ENCODE results near the gene EFCAB12. TPM values are rescaled to one million over a fixed set of nuclear protein-coding genes. Genes with fewer than 3 reads are reported as not detected.
"Not testable (repeated sequence)": the region's sequence is repeated elsewhere in the genome, so short reads cannot be mapped to it uniquely, and the experiment has no call there.

EFCAB12 gene
- total RNA-seq, 1 experiment from 2014 or later = 2.2 TPM

GRCh38 chr3:129413687-129414506, 14.5 kb downstream of the EFCAB12 start:
- peak in 1 of 2 experiments; percentile 89 for DNase-seq
- no TSS peak for BruUV-seq (replicated peaks)
- ChIA-PET CTCF (interaction anchor here (0.6 kb wide), 1 partner anchor 12 kb away, joined by 3 read pairs; no protein-coding TSS in a partner anchor), POLR2A (ENCODE audit: unreplicated experiment) (interaction anchor here (0.5 to 0.6 kb wide), 4 partner anchors 12 to 212 kb away, joined by 3 to 27 read pairs (median 4); no protein-coding TSS in a partner anchor)
- Histone ChIP-seq H2AFZ (no peak overlapping the region), H3K27ac (peak overlapping the region; percentile 45), H3K36me3 (ENCODE audit: low read depth) (no peaks in the 10 kb centered on the region), H3K79me2 (ENCODE audit: low read depth) (no peaks in the 10 kb centered on the region), H3K9me2 (ENCODE audit: insufficient read depth) (no peaks in the 10 kb centered on the region), H4K20me1 (ENCODE audit: insufficient read depth) (no peaks in the 10 kb centered on the region), H3K4me2 (peak overlapping the region; percentile 48), H3K4me3 (no peak overlapping the region), H3K9me3 (ENCODE audit: insufficient read depth, low read depth) (no peaks in the 10 kb centered on the region), H3K4me1 (replicated peaks; ENCODE audit: insufficient read depth) (peaks cover 28% of the 10 kb centered on the region), H3K27me3 (ENCODE audit: insufficient read depth, low read depth) (no peaks in the 10 kb centered on the region), H3F3A (ENCODE audit: insufficient read depth, low read depth) (peaks cover 26% of the 10 kb centered on the region; the same call in 1 of the 2 replicates)
- intact Hi-C loops (cut with micrococcal nuclease; ENCODE audit: unreplicated experiment) = no loop called here
- TF ChIP-seq, protein P1, sequence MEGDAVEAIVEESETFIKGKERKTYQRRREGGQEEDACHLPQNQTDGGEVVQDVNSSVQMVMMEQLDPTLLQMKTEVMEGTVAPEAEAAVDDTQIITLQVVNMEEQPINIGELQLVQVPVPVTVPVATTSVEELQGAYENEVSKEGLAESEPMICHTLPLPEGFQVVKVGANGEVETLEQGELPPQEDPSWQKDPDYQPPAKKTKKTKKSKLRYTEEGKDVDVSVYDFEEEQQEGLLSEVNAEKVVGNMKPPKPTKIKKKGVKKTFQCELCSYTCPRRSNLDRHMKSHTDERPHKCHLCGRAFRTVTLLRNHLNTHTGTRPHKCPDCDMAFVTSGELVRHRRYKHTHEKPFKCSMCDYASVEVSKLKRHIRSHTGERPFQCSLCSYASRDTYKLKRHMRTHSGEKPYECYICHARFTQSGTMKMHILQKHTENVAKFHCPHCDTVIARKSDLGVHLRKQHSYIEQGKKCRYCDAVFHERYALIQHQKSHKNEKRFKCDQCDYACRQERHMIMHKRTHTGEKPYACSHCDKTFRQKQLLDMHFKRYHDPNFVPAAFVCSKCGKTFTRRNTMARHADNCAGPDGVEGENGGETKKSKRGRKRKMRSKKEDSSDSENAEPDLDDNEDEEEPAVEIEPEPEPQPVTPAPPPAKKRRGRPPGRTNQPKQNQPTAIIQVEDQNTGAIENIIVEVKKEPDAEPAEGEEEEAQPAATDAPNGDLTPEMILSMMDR (conservative IDR thresholded peaks at IDR 0.05) = no peak
- no peak for TF ChIP-seq EZH2 (IDR thresholded peaks at IDR 0.05; ENCODE audit: low read depth)

GRCh38 chr3:129413238-129413637, 15.2 kb downstream of the EFCAB12 start:
- H3K4me3 ChIP-seq; H3K9me3 ChIP-seq (ENCODE audit: insufficient read depth, low read depth); H3K9me2 ChIP-seq (ENCODE audit: insufficient read depth); DNase-seq; H2AFZ ChIP-seq; H3K79me2 ChIP-seq (ENCODE audit: low read depth); intact Hi-C loops (cut with micrococcal nuclease; ENCODE audit: unreplicated experiment); H4K20me1 ChIP-seq (ENCODE audit: insufficient read depth); H3K27me3 ChIP-seq (ENCODE audit: insufficient read depth, low read depth); H3K36me3 ChIP-seq (ENCODE audit: low read depth); BruUV-seq (replicated peaks): not testable (repeated sequence)
- Histone ChIP-seq H3K4me1 (replicated peaks; ENCODE audit: insufficient read depth) (peaks cover 28% of the 10 kb centered on the region), H3K4me2 (peak overlapping the region; percentile 48), H3K27ac (peak overlapping the region; percentile 45), H3F3A (ENCODE audit: insufficient read depth, low read depth) (peaks cover 26% of the 10 kb centered on the region; the same call in 1 of the 2 replicates)
- ChIA-PET CTCF (interaction anchor here (0.6 to 0.9 kb wide), 2 partner anchors 11 to 30 kb away, joined by 3 read pairs; no protein-coding TSS in a partner anchor), POLR2A (ENCODE audit: unreplicated experiment) (interaction anchor here (0.5 to 0.6 kb wide), 3 partner anchors 26 to 323 kb away, joined by 3 to 9 read pairs (median 5); partner anchors contain the start of gene MBD4)

- H3K36me3 ChIP-seq (ENCODE audit: low read depth) = no peaks in the 10 kb centered on the region
- H3K4me1 ChIP-seq (replicated peaks; ENCODE audit: insufficient read depth) = peaks cover 28% of the 10 kb centered on the region
- ChIA-PET POLR2A (ENCODE audit: unreplicated experiment) (interaction anchor here (0.5 kb wide), 2 partner anchors 27 to 324 kb away, joined by 3 to 9 read pairs; partner anchors contain the start of gene MBD4), CTCF (interaction anchor here (0.9 kb wide), 1 partner anchor 29 kb away, joined by 3 read pairs; no protein-coding TSS in a partner anchor)
- H3K27ac ChIP-seq = peak overlapping the region; percentile 45
- no peaks in the 10 kb centered on the region for H4K20me1 ChIP-seq (ENCODE audit: insufficient read depth)
- intact Hi-C loops (cut with micrococcal nuclease; ENCODE audit: unreplicated experiment) = no loop called here
- no peaks in the 10 kb centered on the region for H3K79me2 ChIP-seq (ENCODE audit: low read depth)
- H2AFZ ChIP-seq = no peak overlapping the region
- peaks cover 26% of the 10 kb centered on the region; the same call in 1 of the 2 replicates for H3F3A ChIP-seq (ENCODE audit: insufficient read depth, low read depth)
- no peak for TF ChIP-seq EZH2 (IDR thresholded peaks at IDR 0.05; ENCODE audit: low read depth)
- H3K4me2 ChIP-seq = peak overlapping the region; percentile 48; the same call in 1 of the 2 replicates
- H3K9me2 ChIP-seq (ENCODE audit: insufficient read depth) = no peaks in the 10 kb centered on the region
- DNase-seq = peak in 1 of 2 experiments; percentile 25
- BruUV-seq (replicated peaks) = no TSS peak
- H3K4me3 ChIP-seq = no peak overlapping the region
- no peaks in the 10 kb centered on the region for H3K9me3 ChIP-seq (ENCODE audit: insufficient read depth, low read depth)
- H3K27me3 ChIP-seq (ENCODE audit: insufficient read depth, low read depth) = no peaks in the 10 kb centered on the region
These were observed 15.8 kb downstream of the EFCAB12 start for GRCh38 chr3:129412542-129413198.

DNA sequence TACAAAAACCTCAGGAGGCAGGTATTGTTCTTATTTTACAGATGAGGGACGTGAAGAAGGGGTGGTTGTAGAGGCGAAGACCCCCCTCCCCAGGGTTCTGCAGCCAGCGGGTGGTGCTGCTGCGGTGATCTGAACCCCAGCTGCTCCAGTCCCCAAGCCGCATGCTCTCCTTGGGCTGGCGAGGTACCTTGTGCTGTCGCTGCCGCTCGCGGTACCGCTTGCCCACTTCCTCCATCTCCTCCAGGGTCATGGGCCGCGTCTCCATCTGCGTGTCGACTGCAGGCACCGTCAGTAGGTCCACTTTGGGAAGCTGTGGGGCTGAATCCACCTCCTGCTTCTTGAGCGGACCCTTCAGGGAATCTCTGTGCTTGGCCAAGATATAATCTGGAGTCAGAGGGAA, 17.5 kb downstream of the EFCAB12 start:
- Histone ChIP-seq H3K4me1 (replicated peaks; ENCODE audit: insufficient read depth) (peaks cover 28% of the 10 kb centered on the region), H3K79me2 (ENCODE audit: low read depth) (no peaks in the 10 kb centered on the region), H3K9me3 (ENCODE audit: insufficient read depth, low read depth) (no peaks in the 10 kb centered on the region), H3K27me3 (ENCODE audit: insufficient read depth, low read depth) (no peaks in the 10 kb centered on the region), H3K4me2 (no peak overlapping the region), H4K20me1 (ENCODE audit: insufficient read depth) (no peaks in the 10 kb centered on the region), H3K27ac (no peak overlapping the region), H3F3A (ENCODE audit: insufficient read depth, low read depth) (peaks cover 26% of the 10 kb centered on the region; the same call in 1 of the 2 replicates), H3K4me3 (no peak overlapping the region), H2AFZ (no peak overlapping the region), H3K9me2 (ENCODE audit: insufficient read depth) (no peaks in the 10 kb centered on the region), H3K36me3 (ENCODE audit: low read depth) (no peaks in the 10 kb centered on the region)
- ChIA-PET POLR2A (ENCODE audit: unreplicated experiment) (no interaction called here), CTCF (no interaction called here)
- no TSS peak for BruUV-seq (replicated peaks)
- TF ChIP-seq, protein P1 (conservative IDR thresholded peaks at IDR 0.05) = no peak
- no peak for TF ChIP-seq EZH2 (IDR thresholded peaks at IDR 0.05; ENCODE audit: low read depth)
- intact Hi-C loops (cut with micrococcal nuclease; ENCODE audit: unreplicated experiment) = no loop called here
- DNase-seq = no peak
